Endothelial cell (in vitro differentiated cells): ENCODE data around the gene STARD10. TPM values are rescaled to one million over a fixed set of nuclear protein-coding genes. Genes with fewer than 3 reads are reported as not detected.

Source experiments
- DNase-seq: peaks from one replicate; pipeline ENCODE4 v3.0.0; 2021; ENCODE audit warnings: low spot score
- H3K27ac Mint-ChIP-seq: one replicate; pipeline ENCODE4 v1.8.0; 2021; ENCODE audit warnings: mixed read lengths, inconsistent platforms; ENCODE audit not compliant: unreplicated experiment
- H3K27me3 Mint-ChIP-seq: one replicate; pipeline ENCODE4 v1.8.0; 2021; ENCODE audit warnings: mild to moderate bottlenecking, moderate library complexity, mixed read lengths, inconsistent platforms; ENCODE audit not compliant: unreplicated experiment
- H3K36me3 Mint-ChIP-seq: one replicate; pipeline ENCODE4 v1.8.0; 2021; ENCODE audit warnings: mild to moderate bottlenecking, low read depth, mixed read lengths, inconsistent platforms; ENCODE audit not compliant: unreplicated experiment
- H3K4me1 Mint-ChIP-seq: one replicate; pipeline ENCODE4 v1.8.0; 2021; ENCODE audit warnings: mild to moderate bottlenecking, mixed read lengths, inconsistent platforms; ENCODE audit not compliant: unreplicated experiment
- H3K4me3 Mint-ChIP-seq: one replicate; pipeline ENCODE4 v1.8.0; 2021; ENCODE audit warnings: mild to moderate bottlenecking, mixed read lengths, inconsistent platforms; ENCODE audit not compliant: unreplicated experiment
- H3K9me3 Mint-ChIP-seq: one replicate; pipeline ENCODE4 v1.8.0; 2021; ENCODE audit warnings: mixed read lengths, inconsistent platforms; ENCODE audit not compliant: unreplicated experiment
- total RNA-seq: library from RNA; stranded (reverse); fragmentation: NEBNext Ultra II Directional; extraction: Animal tissue kit (Norgen Biotek cat#: 25700); gene quantifications from one replicate; pipeline ENCODE4 v1.2.1, GENCODE V29; 2021; ENCODE audit not compliant: unreplicated experiment
- TF ChIP-seq, protein P1 (sequence below): fragments of 200-600 bp; sonication (generic); IDR thresholded peaks from one replicate; pipeline ENCODE4 v1.5.0; 2021; ENCODE audit warnings: antibody characterized with exemption; ENCODE audit not compliant: unreplicated experiment

The STARD10 gene
- total RNA-seq, 1 donor from 2014 or later: 13.4 TPM

DNA sequence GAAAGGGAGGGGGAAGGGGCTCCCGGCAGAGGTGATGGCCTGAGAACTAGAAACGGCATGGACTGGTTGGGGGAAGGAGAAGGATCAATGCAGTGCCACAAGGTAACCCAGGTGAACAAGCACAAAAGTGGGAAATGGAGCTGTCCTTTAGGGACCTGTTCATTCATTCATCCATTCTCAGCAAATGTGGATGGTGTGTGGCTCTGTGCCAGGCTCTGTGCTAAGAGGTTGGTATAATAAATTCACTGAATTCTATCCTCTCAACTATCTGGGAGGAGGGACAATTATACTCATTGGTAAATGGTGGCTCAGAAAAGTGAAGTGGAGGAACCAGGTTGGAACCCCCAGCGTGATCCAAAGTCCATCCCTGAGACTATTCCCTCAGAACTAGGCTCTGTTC is 23.0 kb downstream of the STARD10 start:
- H3K27ac Mint-ChIP-seq: no peak overlapping the region
- no peaks in the 10 kb centered on the region for H3K4me1 Mint-ChIP-seq
- no peak overlapping the region for H3K4me3 Mint-ChIP-seq
- H3K27me3 Mint-ChIP-seq: peaks cover 15% of the 10 kb centered on the region
- no peak for DNase-seq
- no peaks in the 10 kb centered on the region for H3K9me3 Mint-ChIP-seq
- H3K36me3 Mint-ChIP-seq: peaks cover 12% of the 10 kb centered on the region
- TF ChIP-seq, protein P1, sequence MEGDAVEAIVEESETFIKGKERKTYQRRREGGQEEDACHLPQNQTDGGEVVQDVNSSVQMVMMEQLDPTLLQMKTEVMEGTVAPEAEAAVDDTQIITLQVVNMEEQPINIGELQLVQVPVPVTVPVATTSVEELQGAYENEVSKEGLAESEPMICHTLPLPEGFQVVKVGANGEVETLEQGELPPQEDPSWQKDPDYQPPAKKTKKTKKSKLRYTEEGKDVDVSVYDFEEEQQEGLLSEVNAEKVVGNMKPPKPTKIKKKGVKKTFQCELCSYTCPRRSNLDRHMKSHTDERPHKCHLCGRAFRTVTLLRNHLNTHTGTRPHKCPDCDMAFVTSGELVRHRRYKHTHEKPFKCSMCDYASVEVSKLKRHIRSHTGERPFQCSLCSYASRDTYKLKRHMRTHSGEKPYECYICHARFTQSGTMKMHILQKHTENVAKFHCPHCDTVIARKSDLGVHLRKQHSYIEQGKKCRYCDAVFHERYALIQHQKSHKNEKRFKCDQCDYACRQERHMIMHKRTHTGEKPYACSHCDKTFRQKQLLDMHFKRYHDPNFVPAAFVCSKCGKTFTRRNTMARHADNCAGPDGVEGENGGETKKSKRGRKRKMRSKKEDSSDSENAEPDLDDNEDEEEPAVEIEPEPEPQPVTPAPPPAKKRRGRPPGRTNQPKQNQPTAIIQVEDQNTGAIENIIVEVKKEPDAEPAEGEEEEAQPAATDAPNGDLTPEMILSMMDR: no peak

DNA sequence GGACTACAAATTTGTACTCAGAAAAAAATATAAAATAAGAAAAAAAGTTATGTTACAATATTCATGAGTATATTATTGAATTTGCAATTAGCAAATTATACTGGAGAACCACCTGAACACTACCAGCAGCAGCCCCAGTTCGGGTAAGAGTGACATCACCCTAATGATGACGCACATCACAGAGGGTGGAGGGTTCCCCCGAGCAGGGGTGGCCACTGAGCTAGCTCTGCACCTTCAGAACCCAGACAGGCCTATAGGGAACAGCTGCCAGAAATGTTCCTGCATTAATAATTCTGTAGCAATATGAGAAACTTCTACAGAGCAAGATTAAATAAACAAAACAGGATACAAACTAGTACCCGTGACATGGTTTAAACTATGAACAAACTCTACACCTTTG is 24.2 kb downstream of the STARD10 start:
- no peak for DNase-seq
- H3K36me3 Mint-ChIP-seq: peaks cover 4% of the 10 kb centered on the region
- TF ChIP-seq, protein P1: no peak
- H3K4me3 Mint-ChIP-seq: no peak overlapping the region
- no peak overlapping the region for H3K27ac Mint-ChIP-seq
- peaks cover 14% of the 10 kb centered on the region for H3K27me3 Mint-ChIP-seq
- no peaks in the 10 kb centered on the region for H3K4me1 Mint-ChIP-seq
- no peaks in the 10 kb centered on the region for H3K9me3 Mint-ChIP-seq

DNA sequence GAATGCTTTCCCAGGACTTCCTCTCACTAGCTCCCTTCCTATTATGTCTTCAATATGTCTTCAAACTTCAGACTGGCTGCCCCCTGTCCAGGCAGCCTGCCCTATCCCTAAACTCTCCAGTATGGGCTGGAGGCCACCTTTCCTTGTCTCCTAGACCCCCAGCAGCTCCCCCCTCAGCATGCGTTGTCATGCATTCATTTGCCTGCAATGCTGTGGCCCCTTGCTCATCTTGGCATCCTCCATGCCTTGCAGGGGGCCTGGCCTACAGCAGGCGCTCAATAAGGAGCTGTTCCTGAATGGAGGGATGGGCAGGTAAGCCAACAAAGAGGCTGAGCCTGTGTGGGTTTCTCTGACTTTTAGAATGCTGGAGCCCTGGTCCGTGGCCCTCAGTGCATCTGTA is 25.3 kb downstream of the STARD10 start:
- Mint-ChIP-seq H3K27me3 (peaks cover 13% of the 10 kb centered on the region), H3K4me3 (no peak overlapping the region), H3K36me3 (peaks cover 4% of the 10 kb centered on the region), H3K4me1 (no peaks in the 10 kb centered on the region), H3K27ac (no peak overlapping the region), H3K9me3 (no peaks in the 10 kb centered on the region)
- no peak for DNase-seq
- TF ChIP-seq, protein P1: no peak

DNA sequence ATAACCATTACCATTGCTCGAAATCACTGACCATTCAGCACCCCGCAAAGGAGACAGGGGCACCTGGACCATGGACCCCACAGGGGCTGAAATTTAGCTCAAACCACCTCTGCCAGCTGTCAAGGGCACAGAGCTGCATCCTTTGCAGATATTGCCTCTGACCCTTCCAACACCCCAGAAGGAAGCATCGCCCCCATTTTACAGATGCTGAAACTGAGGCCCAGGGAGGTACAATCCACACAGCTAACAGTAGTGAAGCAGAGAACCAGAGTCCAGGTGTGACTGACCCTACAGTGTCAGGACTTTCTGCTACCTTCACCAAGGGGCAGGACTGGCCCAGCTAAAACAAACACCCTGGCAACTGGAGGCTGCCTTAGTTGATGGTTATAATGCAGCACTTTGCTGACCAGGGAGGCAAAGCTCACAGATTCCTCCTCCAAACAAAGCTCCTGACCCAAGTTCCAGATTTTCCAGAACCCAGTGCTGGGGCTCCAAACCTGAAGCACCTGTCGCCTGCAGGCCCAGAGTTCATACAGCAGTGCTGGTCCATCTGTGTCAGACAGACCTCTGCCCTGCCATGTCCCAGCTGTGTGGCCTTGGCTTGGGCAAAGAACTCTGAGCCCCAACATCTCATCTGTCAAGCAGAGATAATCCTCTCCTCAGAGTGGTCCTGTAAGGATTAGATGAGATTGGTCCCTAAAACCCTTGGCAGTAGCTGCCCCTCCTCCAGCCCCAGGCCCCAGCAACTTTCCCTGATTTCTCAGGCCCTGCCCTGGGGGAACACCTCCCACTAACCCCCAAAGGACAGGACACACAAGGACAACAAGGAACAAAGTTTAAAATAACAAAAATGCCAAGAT is 26.4 kb downstream of the STARD10 start:
- DNase-seq: no peak
- Mint-ChIP-seq H3K4me3 (no peak overlapping the region), H3K9me3 (no peaks in the 10 kb centered on the region), H3K36me3 (peaks cover 3% of the 10 kb centered on the region), H3K27me3 (peaks cover 13% of the 10 kb centered on the region), H3K4me1 (no peaks in the 10 kb centered on the region), H3K27ac (no peak overlapping the region)
- TF ChIP-seq, protein P1: no peak

DNA sequence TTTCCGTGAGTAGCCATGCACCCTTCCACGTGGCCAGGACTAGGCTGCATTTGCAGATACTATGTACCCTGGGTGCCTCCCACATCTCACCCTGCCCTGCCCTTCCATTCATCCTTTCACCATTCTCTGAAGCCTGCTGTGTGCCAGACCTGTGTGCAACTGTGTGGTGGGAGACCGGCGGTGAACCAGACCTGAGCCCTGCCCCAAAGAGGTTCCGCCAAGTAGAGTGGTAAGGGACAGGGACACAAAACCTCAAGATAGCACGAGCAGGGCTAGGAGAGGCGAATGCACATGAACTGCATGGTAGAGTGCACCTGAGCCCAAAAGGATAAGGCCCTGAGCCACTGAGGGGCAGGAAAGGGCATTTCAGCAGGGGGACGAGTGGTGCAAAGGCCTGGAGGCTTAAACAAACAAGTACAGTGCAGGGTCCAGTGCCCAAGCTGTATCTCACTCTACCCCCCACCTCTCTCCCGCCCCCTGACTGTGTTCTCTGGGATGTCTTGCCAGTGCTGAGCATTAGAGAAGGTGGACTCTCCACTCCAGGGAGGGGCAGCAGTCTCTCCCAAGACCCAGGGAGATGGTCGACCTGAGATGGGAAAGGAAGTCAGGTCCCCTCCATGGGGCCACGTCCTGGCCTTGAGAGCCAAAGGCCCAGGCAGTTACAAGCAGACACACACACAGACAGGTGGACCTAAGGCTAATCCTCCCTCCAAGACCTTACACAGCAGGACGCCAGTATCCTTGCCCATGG is 27.5 kb downstream of the STARD10 start:
- Mint-ChIP-seq H3K4me1 (no peaks in the 10 kb centered on the region), H3K4me3 (no peak overlapping the region), H3K27me3 (peaks cover 9% of the 10 kb centered on the region), H3K36me3 (no peaks in the 10 kb centered on the region), H3K27ac (no peak overlapping the region), H3K9me3 (no peaks in the 10 kb centered on the region)
- no peak for DNase-seq
- TF ChIP-seq, protein P1: no peak
